ENCODE results near the gene TAF9. TPM values are rescaled to one million over a fixed set of nuclear protein-coding genes. Genes with fewer than 3 reads are reported as not detected.

The TAF9 gene
- total RNA-seq, 1 experiment from 2014 or later: 76.1 TPM

DNA sequence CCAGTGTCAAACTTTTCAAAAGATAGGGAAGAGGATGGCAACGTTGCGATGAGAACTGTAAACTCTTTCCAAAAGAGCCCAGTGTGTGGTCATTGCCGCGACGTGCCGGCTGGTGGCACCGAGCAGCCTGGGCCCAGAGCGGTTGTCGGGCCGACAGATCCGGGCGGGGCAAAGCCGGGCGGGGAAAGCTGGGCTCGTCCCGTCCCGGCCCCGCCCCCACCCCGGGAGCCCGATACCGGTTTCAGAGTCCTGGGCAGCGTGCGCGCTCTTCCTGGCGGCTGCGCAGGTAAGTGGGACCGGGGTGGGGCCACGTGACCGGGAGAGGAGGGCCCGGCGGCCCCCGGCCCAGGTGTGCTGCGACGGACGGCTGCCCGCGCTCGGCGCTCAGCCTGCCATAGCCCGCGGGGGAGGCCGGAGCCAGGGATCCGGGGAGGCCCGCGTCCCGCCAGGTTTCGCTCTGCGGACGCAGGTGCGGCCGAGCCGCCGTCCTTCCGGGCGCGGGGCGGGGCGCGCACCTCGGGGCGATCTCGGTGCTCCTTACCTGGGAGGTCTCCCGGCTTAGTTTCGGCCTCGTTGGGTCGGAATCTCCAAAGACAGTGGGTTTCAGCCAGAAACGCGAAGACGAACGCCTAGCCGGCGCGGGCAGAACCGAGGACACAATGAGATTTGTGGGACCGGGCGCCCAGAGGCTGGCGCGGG, 45.7 kb upstream of the TAF9 start, which contains the start of gene MARVELD2 (continued):
- TF ChIP-seq ATF1 (CRISPR knock-in tag; IDR thresholded peaks at IDR 0.05) (peak; percentile 86), PRRX2 (CRISPR knock-in tag; IDR thresholded peaks at IDR 0.05) (0 out of 2 replicates have a peak, but pooled peaks have one; percentile 66), CREB1 (CRISPR knock-in tag; IDR thresholded peaks at IDR 0.05) (no peak), RELA (CRISPR knock-in tag; IDR thresholded peaks at IDR 0.05; ENCODE audit: borderline replicate concordance) (no peak), CBFB (CRISPR knock-in tag; IDR thresholded peaks at IDR 0.05; ENCODE audit: low read depth) (peak; percentile 88; the same call in 1 of the 2 replicates), NR2C2 (CRISPR knock-in tag; IDR thresholded peaks at IDR 0.05) (no peak), ZNF317 (CRISPR knock-in tag; IDR thresholded peaks at IDR 0.05; ENCODE audit: borderline replicate concordance, low read depth) (no peak), GRHL2 (CRISPR knock-in tag; IDR thresholded peaks at IDR 0.05; ENCODE audit: insufficient replicate concordance, severe bottlenecking) (no peak), FOXK1 (CRISPR knock-in tag; IDR thresholded peaks at IDR 0.05) (peak; percentile 73; the same call in 1 of the 2 replicates), TCF7 (CRISPR knock-in tag; IDR thresholded peaks at IDR 0.05; ENCODE audit: low read depth) (no peak), ZNF396 (CRISPR knock-in tag; IDR thresholded peaks at IDR 0.05; ENCODE audit: borderline replicate concordance) (no peak), NFYB (CRISPR knock-in tag; conservative IDR thresholded peaks at IDR 0.05; ENCODE audit: low read depth) (no peak), FOXJ3 (CRISPR knock-in tag; IDR thresholded peaks at IDR 0.05; ENCODE audit: borderline replicate concordance) (no peak), JUN (CRISPR knock-in tag; IDR thresholded peaks at IDR 0.05) (0 out of 2 replicates have a peak, but pooled peaks have one; percentile 20), CREM (CRISPR knock-in tag; IDR thresholded peaks at IDR 0.05) (peak; percentile 78), ETV6 (CRISPR knock-in tag; IDR thresholded peaks at IDR 0.05) (peak; percentile 67), ZNF263 (CRISPR knock-in tag; IDR thresholded peaks at IDR 0.05; ENCODE audit: low read depth) (peak; percentile 60; the same call in 1 of the 2 replicates), MXD4 (CRISPR knock-in tag; IDR thresholded peaks at IDR 0.05; ENCODE audit: borderline replicate concordance) (no peak), ZNF232 (CRISPR knock-in tag; IDR thresholded peaks at IDR 0.05) (no peak), OVOL2 (CRISPR knock-in tag; IDR thresholded peaks at IDR 0.05; ENCODE audit: borderline replicate concordance) (no peak)
- TF ChIP-seq, protein P1, sequence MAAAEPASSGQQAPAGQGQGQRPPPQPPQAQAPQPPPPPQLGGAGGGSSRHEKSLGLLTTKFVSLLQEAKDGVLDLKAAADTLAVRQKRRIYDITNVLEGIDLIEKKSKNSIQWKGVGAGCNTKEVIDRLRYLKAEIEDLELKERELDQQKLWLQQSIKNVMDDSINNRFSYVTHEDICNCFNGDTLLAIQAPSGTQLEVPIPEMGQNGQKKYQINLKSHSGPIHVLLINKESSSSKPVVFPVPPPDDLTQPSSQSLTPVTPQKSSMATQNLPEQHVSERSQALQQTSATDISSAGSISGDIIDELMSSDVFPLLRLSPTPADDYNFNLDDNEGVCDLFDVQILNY (CRISPR knock-in tag; IDR thresholded peaks at IDR 0.05): peak; percentile 90
- TF ChIP-seq, protein P2, sequence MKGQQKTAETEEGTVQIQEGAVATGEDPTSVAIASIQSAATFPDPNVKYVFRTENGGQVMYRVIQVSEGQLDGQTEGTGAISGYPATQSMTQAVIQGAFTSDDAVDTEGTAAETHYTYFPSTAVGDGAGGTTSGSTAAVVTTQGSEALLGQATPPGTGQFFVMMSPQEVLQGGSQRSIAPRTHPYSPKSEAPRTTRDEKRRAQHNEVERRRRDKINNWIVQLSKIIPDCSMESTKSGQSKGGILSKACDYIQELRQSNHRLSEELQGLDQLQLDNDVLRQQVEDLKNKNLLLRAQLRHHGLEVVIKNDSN (CRISPR knock-in tag; IDR thresholded peaks at IDR 0.05): peak; percentile 96
- TF ChIP-seq, protein P3, sequence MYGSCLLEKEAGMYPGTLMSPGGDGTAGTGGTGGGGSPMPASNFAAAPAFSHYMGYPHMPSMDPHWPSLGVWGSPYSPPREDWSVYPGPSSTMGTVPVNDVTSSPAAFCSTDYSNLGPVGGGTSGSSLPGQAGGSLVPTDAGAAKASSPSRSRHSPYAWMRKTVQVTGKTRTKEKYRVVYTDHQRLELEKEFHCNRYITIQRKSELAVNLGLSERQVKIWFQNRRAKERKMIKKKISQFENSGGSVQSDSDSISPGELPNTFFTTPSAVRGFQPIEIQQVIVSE (CRISPR knock-in tag; IDR thresholded peaks at IDR 0.05; ENCODE audit: borderline replicate concordance): no peak
- TF ChIP-seq, protein P4, sequence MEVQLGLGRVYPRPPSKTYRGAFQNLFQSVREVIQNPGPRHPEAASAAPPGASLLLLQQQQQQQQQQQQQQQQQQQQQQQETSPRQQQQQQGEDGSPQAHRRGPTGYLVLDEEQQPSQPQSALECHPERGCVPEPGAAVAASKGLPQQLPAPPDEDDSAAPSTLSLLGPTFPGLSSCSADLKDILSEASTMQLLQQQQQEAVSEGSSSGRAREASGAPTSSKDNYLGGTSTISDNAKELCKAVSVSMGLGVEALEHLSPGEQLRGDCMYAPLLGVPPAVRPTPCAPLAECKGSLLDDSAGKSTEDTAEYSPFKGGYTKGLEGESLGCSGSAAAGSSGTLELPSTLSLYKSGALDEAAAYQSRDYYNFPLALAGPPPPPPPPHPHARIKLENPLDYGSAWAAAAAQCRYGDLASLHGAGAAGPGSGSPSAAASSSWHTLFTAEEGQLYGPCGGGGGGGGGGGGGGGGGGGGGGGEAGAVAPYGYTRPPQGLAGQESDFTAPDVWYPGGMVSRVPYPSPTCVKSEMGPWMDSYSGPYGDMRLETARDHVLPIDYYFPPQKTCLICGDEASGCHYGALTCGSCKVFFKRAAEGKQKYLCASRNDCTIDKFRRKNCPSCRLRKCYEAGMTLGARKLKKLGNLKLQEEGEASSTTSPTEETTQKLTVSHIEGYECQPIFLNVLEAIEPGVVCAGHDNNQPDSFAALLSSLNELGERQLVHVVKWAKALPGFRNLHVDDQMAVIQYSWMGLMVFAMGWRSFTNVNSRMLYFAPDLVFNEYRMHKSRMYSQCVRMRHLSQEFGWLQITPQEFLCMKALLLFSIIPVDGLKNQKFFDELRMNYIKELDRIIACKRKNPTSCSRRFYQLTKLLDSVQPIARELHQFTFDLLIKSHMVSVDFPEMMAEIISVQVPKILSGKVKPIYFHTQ (CRISPR knock-in tag; IDR thresholded peaks at IDR 0.05): no peak
- TF ChIP-seq, protein P5, sequence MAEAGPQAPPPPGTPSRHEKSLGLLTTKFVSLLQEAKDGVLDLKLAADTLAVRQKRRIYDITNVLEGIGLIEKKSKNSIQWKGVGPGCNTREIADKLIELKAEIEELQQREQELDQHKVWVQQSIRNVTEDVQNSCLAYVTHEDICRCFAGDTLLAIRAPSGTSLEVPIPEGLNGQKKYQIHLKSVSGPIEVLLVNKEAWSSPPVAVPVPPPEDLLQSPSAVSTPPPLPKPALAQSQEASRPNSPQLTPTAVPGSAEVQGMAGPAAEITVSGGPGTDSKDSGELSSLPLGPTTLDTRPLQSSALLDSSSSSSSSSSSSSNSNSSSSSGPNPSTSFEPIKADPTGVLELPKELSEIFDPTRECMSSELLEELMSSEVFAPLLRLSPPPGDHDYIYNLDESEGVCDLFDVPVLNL (CRISPR knock-in tag; IDR thresholded peaks at IDR 0.05; ENCODE audit: borderline replicate concordance, low read depth): no peak
- TF ChIP-seq, protein P6, sequence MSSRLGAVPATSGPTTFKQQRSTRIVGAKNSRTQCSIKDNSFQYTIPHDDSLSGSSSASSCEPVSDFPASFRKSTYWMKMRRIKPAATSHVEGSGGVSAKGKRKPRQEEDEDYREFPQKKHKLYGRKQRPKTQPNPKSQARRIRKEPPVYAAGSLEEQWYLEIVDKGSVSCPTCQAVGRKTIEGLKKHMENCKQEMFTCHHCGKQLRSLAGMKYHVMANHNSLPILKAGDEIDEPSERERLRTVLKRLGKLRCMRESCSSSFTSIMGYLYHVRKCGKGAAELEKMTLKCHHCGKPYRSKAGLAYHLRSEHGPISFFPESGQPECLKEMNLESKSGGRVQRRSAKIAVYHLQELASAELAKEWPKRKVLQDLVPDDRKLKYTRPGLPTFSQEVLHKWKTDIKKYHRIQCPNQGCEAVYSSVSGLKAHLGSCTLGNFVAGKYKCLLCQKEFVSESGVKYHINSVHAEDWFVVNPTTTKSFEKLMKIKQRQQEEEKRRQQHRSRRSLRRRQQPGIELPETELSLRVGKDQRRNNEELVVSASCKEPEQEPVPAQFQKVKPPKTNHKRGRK (CRISPR knock-in tag; IDR thresholded peaks at IDR 0.05; ENCODE audit: borderline replicate concordance): no peak
- TF ChIP-seq, protein P7, sequence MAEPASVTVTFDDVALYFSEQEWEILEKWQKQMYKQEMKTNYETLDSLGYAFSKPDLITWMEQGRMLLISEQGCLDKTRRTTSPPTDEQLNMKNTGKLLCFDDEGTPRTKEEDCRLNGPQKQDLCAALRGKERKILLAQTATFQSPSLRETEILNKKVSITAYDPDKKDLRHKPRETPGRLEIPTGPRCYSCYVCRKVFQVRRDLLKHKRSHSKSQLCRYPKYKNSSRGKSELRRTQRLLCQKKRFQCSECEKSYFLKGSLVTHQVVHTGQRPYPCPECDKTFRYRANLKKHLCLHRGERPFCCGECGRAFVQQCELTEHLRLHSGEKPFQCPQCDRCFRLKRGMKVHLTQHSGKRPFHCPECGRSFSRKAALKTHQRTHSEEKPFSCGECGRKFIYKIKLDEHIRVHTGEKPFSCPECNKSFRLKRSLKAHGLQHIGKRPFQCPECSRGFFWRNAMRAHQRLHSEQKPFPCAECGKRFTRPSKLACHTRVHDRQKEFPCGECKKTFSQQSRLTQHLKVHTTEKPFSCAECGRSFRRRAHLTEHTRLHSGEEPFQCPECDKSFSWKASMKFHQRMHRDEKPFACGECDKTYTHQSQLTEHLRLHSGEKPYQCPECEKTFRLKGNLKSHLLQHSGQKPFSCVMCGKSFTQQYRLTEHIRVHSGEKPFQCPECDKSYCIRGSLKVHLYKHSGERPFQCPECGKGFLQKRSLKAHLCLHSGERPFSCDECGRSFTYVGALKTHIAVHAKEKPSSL (CRISPR knock-in tag; conservative IDR thresholded peaks at IDR 0.05): no peak
- TF ChIP-seq, protein P8, sequence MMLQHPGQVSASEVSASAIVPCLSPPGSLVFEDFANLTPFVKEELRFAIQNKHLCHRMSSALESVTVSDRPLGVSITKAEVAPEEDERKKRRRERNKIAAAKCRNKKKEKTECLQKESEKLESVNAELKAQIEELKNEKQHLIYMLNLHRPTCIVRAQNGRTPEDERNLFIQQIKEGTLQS (CRISPR knock-in tag; conservative IDR thresholded peaks at IDR 0.05): no peak

All from WTC11 (cell line).